Ascending aorta (tissue), 2 donors: ENCODE measurements around the gene STK10. TPM values are rescaled to one million over a fixed set of nuclear protein-coding genes. Genes with fewer than 3 reads are reported as not detected.

ENCODE experiments used
- DNase-seq, 2 donors: peaks; one replicate each; pipeline ENCODE4 v3.0.0-alpha.2; 2019; ENCODE audit warnings: low spot score in 2 of 2
- H3K27ac ChIP-seq, 2 donors: fragments of 200-600 bp; sonication (generic); one replicate each; pipeline ENCODE4 v1.5.1; 2016 to 2017; ENCODE audit warnings: mild to moderate bottlenecking in 1 of 2
- H3K27me3 ChIP-seq: fragments of 200-600 bp; sonication (generic); one replicate; pipeline ENCODE4 v1.5.1; 2017
- H3K36me3 ChIP-seq, 2 donors: fragments of 200-600 bp; sonication (generic); one replicate each; pipeline ENCODE4 v1.5.1; 2016
- H3K4me1 ChIP-seq, 2 donors: fragments of 200-600 bp; sonication (generic); one replicate each; pipeline ENCODE4 v1.5.1; 2016 to 2017; ENCODE audit warnings: mild to moderate bottlenecking in 1 of 2
- H3K4me3 ChIP-seq, 2 donors: fragments of 200-600 bp; sonication (generic); one replicate each; pipeline ENCODE4 v1.5.1; 2016 to 2017; ENCODE audit warnings: mild to moderate bottlenecking in 1 of 2
- H3K9me3 ChIP-seq, 2 donors: fragments of 200-600 bp; sonication (generic); one replicate each; pipeline ENCODE4 v1.5.1; 2016
- intact Hi-C: fragments of 100-400 bp; cut with DNase I; formaldehyde crosslinking; loops from one replicate; pipeline ENCODE4 v1.15.1; 2023
- total RNA-seq: library from RNA; depleted of rRNA; stranded (reverse); fragments of >200 nt; gene quantifications from one replicate; pipeline ENCODE4 v1.1.0, GENCODE V29; 2016
- TF ChIP-seq, protein P1 (sequence below), 3 experiments: fragments of 200-600 bp in 2 of 3; fragments of 450-650 bp in 1 of 3; sonication (generic) in 2 of 3; IDR thresholded peaks; one replicate each; pipeline ENCODE4 v1.5.1; 2016 to 2019; ENCODE audit warnings: antibody characterized with exemption in 3 of 3, mild to moderate bottlenecking in 1 of 3, moderate library complexity in 1 of 3

Gene STK10
- total RNA-seq, 1 donor from 2014 or later = 18.4 TPM

- TF ChIP-seq, protein P1, sequence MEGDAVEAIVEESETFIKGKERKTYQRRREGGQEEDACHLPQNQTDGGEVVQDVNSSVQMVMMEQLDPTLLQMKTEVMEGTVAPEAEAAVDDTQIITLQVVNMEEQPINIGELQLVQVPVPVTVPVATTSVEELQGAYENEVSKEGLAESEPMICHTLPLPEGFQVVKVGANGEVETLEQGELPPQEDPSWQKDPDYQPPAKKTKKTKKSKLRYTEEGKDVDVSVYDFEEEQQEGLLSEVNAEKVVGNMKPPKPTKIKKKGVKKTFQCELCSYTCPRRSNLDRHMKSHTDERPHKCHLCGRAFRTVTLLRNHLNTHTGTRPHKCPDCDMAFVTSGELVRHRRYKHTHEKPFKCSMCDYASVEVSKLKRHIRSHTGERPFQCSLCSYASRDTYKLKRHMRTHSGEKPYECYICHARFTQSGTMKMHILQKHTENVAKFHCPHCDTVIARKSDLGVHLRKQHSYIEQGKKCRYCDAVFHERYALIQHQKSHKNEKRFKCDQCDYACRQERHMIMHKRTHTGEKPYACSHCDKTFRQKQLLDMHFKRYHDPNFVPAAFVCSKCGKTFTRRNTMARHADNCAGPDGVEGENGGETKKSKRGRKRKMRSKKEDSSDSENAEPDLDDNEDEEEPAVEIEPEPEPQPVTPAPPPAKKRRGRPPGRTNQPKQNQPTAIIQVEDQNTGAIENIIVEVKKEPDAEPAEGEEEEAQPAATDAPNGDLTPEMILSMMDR (IDR thresholded peaks at IDR 0.05) = no peak
- no peak overlapping the region for H3K27ac ChIP-seq
- intact Hi-C loops = no loop called here
- no peaks in the 10 kb centered on the region for H3K9me3 ChIP-seq
- no peaks in the 10 kb centered on the region for H3K4me1 ChIP-seq
- H3K4me3 ChIP-seq = no peak overlapping the region
- H3K36me3 ChIP-seq = no peaks in the 10 kb centered on the region
- no peak for DNase-seq
- no peaks in the 10 kb centered on the region for H3K27me3 ChIP-seq
Observed at GRCh38 chr5:172168311-172168710, 19.7 kb downstream of the STK10 start.

DNA sequence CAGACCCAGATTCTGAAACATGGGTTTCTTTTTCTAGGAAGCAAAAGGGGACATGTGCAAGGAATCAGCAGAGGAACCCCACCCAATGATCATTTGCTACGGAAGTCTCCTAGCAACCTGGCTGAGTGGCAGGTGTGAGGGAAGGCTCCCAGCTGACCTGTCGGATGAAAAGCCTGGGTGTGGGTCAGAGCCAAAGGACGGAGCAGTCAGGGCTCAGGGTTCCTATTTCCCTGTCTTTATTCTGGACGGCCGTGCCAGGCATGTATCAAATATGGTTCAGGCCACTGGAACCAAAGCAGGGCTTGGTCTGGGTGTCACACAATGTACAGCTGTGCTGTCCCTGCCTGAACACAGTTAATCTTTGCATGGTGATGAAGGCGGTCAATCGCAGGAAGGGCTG, 20.1 kb downstream of the STK10 start:
- Histone ChIP-seq H3K36me3 (no peaks in the 10 kb centered on the region), H3K4me1 (no peaks in the 10 kb centered on the region), H3K27ac (no peak overlapping the region), H3K27me3 (no peaks in the 10 kb centered on the region), H3K4me3 (no peak overlapping the region), H3K9me3 (no peaks in the 10 kb centered on the region)
- TF ChIP-seq, protein P1 (IDR thresholded peaks at IDR 0.05) = no peak
- no peak for DNase-seq
- intact Hi-C loops = no loop called here

DNA sequence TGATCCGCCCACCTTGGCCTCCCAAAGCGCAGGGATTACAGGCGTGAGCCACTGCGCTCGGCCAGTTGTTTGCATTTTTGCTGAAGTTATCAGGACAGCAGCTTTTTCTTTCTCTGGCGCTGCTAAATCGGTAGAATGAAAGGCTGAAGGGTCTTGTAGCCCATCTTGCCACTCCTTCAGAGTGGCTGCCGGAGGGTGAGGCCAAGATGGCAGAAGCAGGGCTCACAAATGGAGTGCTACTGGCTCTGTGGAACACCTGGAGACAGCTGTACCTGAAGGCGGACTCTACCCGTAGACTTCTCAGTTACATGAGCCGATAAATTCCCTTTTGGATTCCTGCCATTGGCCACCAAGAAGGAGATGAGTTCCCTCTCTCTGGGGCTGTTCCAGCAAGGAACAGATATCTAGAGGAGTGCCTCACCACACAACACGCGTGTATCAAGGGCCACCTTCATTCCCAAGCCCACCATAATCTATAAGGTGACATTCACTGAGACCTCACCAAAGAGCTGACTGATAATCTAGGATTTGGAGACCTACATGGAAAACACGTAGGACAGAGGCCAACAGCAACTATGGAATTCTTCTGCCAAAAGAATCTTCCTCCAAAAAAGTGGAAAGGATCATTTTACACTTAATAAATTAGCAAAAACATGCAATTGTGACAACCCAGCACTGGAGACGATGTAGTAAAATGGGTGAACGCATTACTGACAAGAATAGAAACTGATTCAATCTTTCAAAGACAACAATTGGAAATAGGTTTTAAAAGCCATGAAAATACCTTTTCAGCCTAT, 21.8 kb downstream of the STK10 start:
- H3K9me3 ChIP-seq = no peaks in the 10 kb centered on the region
- no peak overlapping the region for H3K4me3 ChIP-seq
- no peaks in the 10 kb centered on the region for H3K4me1 ChIP-seq
- TF ChIP-seq, protein P1 (IDR thresholded peaks at IDR 0.05) = no peak
- H3K36me3 ChIP-seq = no peaks in the 10 kb centered on the region
- intact Hi-C loops = no loop called here
- H3K27me3 ChIP-seq = no peaks in the 10 kb centered on the region
- H3K27ac ChIP-seq = no peak overlapping the region
- DNase-seq = no peak

GRCh38 chr5:172165465-172165864, 22.6 kb downstream of the STK10 start:
- TF ChIP-seq, protein P1 (IDR thresholded peaks at IDR 0.05) = no peak
- intact Hi-C loops = no loop called here
- Histone ChIP-seq H3K36me3 (no peaks in the 10 kb centered on the region), H3K4me1 (no peaks in the 10 kb centered on the region), H3K27ac (no peak overlapping the region), H3K4me3 (no peak overlapping the region), H3K27me3 (no peaks in the 10 kb centered on the region), H3K9me3 (no peaks in the 10 kb centered on the region)
- DNase-seq = no peak

DNA sequence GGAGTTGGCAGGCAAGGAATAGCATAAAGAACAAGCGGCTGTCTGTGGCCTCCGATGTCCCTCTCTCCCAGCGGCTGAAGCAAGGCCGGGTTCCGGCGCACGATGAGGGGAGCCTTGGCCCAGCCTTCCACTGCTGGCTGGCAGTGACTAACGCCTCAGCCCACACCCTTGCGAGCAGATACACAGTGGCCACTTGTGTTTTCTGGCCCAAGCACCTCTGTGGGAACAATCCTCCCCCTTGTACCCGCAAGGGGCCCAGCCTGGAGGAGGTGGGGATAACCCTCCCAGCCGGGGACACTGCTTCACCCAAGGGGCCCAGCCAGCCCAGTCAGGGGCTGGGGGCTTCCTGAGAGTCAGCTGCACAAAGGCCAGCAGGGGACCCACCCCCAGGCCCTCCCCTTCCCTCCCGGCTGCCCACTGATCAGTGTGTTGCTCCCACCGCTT, 23.2 kb downstream of the STK10 start:
- H3K27me3 ChIP-seq = no peaks in the 10 kb centered on the region
- no peak overlapping the region for H3K27ac ChIP-seq
- no peak for DNase-seq
- no peaks in the 10 kb centered on the region for H3K36me3 ChIP-seq
- H3K4me1 ChIP-seq = no peaks in the 10 kb centered on the region
- no peak overlapping the region for H3K4me3 ChIP-seq
- intact Hi-C loops = no loop called here
- TF ChIP-seq, protein P1 (IDR thresholded peaks at IDR 0.05) = no peak
- H3K9me3 ChIP-seq = no peaks in the 10 kb centered on the region
